GM19043 (cell line): Measurements from ENCODE around the gene RIN1.

ENCODE experiments used
- ATAC-seq: cut with Tn5 transposase; IDR thresholded peaks from one replicate; pipeline ENCODE4 v1.9.1; 2021; ENCODE audit warnings: low read depth; ENCODE audit not compliant: unreplicated experiment

The RIN1 gene

DNA sequence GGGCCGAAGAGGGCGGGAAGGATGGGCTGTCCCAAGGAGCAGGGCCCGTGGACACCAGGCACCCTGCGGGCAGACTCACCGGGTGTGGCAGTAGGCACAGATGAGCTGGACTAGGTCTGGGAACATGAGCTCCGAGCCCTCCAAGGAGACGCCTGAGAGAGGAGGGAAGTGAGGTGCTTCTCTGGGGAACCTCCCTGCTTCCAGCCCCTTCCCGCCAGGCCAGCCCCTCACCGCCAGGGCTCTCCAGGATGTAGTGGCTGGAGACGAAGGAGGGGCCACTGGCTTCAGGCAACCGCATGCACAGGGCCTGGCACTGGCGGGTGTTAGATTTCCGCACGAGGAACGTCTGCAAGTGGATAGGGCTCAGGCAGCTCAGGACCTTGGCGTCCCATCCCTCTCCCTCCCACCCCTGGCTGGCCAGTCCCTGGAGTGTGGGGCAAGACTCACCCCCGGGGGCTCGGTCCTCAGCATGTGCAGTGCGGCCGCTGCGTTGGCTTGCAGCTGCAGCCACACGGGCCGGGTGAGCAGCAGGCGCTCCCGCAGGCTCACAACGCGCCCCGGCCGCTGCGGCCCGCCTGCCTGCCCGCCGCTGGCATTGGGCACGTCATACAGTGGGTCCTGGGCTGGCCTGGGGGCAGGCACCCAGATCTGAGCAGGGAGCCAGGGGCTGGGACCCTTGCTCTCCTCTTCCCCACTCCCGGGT is 552 bp downstream of the RIN1 start:
- no peak for ATAC-seq

GRCh38 chr11:66334605-66335442 is 1.4 kb downstream of the RIN1 start:
- ATAC-seq, result no peak

GRCh38 chr11:66333896-66334604 is 2.2 kb downstream of the RIN1 start:
- ATAC-seq, result no peak

- no peak for ATAC-seq
Measured at GRCh38 chr11:66333220-66333877, 2.9 kb downstream of the RIN1 start.

GRCh38 chr11:66332371-66333219 is 3.6 kb downstream of the RIN1 start:
- no peak for ATAC-seq

- no peak for ATAC-seq
Measured at GRCh38 chr11:66331542-66332370, 4.5 kb downstream of the RIN1 start.

GRCh38 chr11:66330931-66331330 is 5.3 kb downstream of the RIN1 start:
- ATAC-seq, result no peak

DNA sequence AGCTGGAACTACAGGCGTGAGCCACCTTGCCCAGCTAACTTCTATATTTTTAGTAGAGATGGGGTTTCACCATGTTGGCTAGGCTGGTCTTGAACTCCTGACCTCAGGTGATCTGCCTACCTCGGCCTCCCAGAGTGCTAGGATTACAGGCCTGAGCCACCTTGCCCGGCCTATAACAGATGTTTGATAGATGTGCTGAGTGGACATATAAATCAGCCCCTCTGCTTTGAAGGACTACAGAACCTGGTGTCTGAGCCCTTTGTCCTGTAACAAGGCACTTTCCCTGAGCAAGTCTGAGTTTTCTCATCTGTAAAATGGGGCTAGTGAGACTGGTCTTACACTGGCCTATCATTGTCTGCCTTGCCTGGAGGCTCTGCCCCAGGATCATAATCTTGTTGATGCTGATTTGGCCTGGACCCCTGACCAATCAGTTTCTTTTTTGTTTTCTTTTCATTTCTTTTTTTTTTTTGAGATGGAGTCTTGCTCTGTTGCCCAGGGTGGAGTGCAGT is 7.0 kb downstream of the RIN1 start:
- no peak for ATAC-seq

- no peak for ATAC-seq
Measured at GRCh38 chr11:66328302-66329144, 7.7 kb downstream of the RIN1 start.

DNA sequence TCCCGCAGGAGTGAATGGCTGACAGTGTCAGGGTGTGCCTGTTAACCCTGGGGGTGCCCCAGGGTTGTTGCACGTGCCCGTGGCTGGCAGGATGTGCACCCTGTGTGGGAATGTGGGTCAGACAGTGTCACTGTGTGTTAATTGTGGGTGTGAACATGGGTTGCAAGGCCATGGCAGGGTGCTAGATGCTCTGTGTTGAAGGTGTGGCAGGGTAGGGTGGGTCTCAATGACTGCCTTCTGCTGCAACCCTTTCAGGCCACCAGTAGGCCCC is 8.3 kb downstream of the RIN1 start:
- no peak for ATAC-seq

DNA sequence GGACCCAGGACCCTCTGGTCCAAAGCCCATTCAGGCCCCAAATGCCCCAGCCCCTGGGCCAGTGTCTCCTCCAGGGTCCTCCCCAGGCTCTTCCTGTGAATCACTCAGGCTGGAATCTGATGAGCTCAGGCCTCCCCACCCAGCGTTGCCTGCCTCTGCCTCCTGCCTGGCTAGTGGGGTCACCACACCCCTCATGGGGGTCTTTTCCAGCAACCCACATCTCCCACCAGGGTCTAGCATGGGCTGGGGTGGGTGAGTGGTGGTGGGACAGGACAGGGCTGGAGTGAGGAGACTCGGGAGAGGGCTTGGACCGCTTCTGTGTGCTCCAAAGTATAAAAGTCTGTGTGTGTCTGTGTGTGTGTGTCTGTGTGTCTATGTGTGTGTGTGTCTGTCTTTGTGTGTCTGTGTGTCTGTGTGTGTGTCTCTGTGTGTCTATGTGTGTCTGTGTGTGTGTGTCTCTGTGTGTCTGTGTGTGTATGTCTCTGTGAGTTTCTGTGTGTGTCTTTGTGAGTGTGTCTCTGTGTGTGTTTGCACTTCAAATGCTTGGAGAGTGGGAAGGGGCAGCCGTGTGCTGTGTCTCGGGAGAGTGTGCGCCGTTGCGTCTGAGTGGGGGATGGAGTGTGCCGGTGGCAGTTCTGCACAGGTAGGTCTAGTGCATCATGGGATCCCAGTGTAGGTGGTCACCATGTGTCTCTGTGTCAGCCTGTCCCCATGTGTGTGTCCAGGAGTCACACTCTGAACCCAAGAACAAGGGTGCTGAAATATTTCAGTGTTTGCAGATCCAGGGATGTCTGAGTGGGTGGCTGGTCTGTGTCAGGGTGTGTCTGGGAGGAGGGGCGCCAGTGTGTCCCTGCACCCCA is 8.8 kb downstream of the RIN1 start:
- no peak for ATAC-seq

GRCh38 chr11:66326261-66327111 is 9.7 kb downstream of the RIN1 start:
- ATAC-seq, result no peak

DNA sequence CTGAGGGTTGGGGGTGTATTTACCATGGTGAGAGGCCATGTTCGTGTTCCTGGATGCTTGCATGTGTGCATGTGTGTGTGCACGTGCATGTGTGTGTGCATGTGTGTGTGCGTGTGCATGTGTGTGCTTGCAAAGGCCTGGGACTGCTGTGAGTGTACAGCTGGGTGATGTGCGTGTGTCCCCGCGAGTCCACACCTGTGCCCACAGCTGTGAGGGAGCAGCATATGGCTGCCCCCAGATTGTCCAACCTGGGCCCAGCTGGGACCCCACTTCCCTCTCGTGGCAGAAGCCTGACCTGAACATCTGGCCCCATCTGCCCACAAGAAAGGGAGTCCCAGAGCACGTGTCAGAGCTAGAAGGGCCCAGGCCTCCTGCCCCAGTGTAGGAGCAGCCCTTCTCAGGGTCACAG is 11.0 kb downstream of the RIN1 start:
- ATAC-seq, result no peak

DNA sequence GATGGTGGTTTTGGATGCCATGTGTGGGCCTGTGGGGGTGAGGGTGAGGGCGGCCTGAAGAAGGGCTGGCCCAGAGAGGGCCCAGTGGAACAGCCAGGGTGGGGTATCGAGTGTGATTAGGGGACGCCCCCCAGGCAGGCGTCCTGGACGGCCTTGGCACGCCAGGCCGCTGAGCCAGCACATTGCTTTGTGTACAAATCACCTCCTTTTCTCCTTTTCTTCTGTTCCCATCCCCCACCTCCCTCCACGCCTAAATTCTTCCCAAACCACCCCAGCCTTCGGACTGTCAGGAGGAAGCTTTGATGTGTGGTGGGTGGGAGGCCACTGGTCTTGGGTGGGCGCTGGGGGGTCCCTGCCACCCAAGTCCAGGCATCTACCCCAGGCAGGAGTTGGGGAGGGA is 11.6 kb downstream of the RIN1 start:
- ATAC-seq, result no peak

DNA sequence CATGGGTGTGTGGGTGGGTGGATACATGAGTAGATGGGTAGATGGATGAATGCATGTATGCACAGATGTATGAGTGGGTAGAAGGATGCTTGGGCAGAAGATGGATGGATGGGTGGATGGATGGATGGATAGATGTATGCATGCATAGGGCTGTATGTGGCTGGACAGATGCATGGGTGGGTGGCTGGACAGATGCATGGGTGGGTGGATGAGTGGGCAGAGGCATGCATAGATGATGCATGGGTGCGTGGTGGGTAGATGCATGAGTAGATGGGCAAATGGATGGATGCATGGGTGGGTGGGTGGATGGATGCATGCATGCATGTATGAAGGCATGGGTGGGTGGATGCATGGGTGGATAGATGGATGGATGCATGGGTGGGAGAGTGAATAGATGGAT is 12.6 kb downstream of the RIN1 start:
- no peak for ATAC-seq

DNA sequence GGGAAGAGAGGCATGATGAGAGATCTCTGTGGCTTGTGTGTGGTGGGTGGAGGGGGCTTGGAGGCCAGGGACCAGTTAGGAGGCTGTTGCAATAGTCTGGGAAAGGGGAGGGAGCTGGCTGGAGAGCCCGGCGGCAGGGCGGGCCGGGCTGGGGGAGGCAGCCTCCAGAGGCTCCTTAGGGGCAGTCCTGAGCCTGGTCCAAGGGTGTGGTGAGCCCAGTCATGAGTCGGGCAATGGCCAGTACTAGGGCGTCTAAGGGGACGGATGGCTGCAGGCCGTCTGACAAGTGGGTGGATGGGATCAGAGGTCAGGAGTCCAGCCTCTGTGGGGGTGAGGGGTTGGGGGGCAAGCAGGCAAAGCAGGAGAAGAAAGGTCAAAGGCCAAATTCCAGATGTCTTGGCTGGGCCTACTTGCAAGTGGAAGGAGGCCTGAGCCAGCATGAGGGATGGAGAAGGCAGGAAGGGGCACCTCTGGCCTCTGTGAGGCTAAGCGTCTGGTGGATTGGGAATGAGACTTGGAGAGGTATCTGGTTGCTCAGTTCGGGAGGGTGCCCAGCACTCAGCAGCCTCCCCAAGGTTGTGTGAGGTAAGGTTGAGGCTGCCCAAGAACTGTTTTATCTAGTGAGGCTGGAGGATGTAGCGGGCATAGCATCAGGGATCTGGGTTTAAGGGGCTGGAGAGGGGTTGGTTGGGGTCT is 13.4 kb downstream of the RIN1 start:
- no peak for ATAC-seq
